HG03064 (cell line): ENCODE data around the gene SHF.
"Not testable (repeated sequence)": the region's sequence is repeated elsewhere in the genome, so short reads cannot be mapped to it uniquely, and the experiment has no call there.

Experiments
- ATAC-seq: cut with Tn5 transposase; IDR thresholded peaks from one replicate; pipeline ENCODE4 v1.9.1; 2021; ENCODE audit warnings: low read depth; ENCODE audit not compliant: unreplicated experiment

Gene SHF

GRCh38 chr15:45187894-45188830 is at the start of gene SHF:
Gene SHF (minus strand): TSS chr15:45187966. CDS start chr15:45187951, 15 bp downstream.
- ATAC-seq, result no peak

DNA sequence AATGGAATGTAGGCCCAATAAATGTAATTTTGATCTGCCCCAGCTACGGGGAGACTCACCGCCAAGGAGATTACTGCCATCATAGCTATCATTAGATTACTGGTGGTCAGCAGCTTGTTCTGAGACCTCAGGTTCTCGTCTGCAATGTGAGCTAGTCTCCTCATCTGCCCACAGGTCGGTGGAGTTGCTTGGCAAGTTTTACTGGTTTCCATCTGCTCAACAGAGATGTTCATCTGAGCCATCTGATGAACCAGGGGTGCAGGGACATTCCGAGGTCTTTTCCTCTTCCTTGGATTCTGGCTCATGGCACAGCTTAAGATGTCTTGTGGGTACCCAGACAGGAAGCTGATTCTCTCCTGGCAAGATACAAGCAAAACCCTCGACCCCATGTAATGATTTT is 49.0 kb upstream of the SHF start:
- ATAC-seq, result not testable (repeated sequence)

DNA sequence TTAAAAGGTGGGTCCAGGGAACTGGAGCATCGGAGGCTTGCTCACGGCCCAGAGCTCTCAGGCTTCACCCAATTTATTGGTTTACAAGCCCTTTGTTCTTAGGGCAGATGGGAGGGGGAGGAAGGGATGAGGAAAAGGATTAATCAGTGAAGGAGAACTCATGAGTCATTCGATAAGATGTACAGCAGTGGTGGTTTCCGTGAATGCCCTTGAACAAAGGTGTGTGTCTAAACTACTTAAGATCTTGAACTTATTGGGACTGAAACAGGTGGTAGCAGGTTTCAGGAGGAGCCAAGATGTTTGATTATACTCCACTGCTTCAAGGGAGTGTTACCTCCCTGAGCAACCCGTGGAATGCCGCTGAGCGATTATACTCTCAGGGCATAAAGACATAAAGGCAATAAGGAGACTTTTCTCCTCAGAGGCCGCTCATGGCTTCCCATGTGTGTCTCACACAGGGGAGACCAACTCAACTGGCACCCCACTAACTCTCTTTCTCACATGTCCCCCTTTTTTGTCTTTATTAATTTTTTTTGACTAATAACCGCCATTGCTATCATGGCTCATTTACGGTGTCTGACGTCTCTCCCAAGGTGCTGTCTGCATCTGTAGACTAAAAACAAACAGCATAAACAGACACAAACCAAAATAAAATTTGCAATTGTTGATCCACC is 46.9 kb upstream of the SHF start:
- ATAC-seq, result no peak

DNA sequence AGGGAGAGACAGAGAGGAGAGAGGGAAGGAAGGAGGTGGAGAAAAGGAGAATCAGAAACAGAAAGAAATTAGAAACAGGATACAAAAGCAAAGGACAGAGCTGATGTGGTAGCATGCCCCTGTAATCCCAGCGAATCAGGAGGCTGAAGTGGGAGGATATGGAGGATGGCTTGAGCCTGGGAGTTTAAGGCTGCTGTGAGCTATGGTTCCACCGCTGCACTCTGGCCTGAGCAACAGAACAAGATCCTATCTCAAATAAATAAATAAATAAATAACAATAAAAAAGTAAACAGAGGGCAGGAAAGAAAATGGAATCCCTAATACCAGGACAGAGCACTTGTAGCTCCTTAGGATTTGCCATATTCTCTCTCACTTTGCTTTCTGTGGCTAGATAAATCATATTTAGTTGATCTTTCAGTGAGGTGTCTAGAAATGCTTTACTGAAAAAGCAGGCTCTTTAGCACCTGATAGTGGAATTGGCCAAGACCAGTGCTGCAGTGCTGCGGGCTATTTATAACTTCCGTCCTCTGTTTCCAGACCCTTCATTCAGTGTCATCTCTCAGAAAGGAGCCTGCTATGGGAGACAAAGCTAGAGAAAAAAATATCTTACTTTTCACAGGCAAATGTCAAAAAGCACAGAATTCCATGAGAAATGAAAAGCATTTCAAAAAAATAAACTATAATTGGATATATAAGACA is 44.2 kb upstream of the SHF start:
- no peak for ATAC-seq

DNA sequence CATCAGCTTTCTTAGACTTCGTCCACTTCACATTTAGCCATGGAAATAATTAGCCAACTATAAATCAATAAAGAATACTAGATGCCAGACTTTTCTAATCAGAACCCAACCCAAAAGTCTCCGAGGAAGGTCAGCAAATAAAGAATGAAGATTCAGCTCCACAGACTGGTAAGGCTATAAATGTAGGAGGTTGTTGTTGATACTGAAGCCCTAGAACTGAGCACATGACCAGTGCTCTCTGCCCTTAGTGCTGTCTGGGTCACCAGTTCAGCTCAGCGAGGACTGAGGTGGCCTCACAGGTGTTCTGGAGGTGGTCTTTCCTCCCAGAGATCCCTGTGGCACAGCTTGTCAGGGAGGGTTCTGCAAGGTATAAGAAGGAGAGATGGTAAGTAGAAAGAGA is 43.4 kb upstream of the SHF start:
- no peak for ATAC-seq

GRCh38 chr15:45230245-45230965 is 42.6 kb upstream of the SHF start:
- ATAC-seq, result no peak

GRCh38 chr15:45228931-45229330 is 41.2 kb upstream of the SHF start:
- no peak for ATAC-seq

DNA sequence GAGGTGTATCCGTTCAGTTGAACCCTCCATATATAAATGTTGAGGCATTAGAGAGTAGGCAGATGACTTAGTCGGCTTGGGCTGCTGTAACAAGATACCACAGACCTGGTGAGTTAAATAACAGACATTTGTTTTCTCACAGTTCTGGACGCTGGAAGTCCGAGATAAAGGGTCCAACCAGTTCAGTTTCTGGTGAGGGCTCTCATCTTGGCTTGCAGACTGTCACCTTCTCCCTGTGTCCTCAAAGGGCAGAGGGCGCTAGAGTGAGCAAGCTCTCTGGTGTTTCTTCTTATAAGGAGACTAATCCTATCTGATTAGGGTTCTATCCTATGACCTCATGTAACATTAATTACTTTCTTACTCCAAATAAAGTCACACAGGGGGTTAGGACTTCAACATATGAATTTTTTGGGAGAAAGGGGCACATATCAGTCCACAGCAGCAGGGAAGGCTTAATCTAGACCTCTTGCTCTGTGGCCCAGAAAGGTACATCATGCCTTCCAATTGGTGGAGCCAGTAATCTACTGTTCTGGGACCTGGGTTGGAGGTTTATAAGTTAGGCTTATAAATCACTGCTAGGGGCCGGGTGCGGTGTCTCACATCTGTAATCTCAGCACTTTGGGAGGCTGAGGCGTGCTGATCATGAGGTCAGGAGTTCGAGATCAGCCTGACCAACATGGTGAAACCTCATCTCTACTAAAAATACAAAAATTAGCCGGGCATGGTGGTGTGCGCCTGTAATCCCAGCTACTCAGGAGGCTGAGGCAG is 37.9 kb upstream of the SHF start:
- no peak for ATAC-seq

- ATAC-seq, result no peak
Observed at GRCh38 chr15:45224621-45225217, 37.0 kb upstream of the SHF start.

DNA sequence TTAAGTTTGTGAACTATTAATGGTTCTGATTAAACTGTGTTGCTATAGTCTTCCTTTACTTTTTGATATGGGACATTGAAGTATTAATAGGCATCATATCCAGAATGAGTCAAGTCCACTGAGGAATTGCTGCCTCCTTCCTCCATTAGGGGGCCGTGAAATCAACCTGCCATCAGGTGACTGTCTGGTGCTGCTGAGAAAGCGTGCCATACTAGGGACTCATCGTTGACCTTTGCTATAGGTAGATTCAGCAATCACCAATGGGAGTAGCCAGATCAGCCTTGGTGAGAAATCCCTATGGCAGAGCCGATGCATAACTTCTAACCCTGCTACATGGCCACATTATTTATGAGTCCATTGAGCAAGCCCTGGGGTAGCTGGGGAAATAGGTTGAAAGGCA is 34.2 kb upstream of the SHF start:
- ATAC-seq, result no peak

DNA sequence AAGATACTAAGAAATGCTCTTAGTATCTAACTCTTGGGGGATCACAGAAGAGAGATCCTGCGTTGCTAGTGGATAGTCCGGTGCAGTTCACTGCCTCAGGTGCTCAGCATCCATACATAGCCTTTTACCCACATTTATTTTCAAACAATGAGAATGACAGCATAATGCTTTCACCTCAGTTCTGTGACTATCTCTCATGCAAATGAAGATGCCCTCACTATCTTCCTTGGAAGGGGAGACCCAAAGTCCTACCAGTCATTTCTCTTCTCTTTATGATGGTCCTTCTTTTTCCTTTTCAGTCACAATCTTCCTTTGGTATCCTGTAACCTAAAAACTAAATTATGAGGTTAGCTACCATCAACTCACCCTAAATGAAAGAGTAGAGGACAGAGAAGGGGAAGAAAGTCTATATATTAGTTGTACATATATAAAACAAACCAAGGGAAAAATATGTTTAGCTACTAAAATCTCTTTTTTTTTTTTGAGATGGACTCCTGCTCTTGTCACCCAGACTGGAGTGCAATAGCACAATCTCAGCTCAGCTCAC is 33.4 kb upstream of the SHF start:
- ATAC-seq, result no peak

DNA sequence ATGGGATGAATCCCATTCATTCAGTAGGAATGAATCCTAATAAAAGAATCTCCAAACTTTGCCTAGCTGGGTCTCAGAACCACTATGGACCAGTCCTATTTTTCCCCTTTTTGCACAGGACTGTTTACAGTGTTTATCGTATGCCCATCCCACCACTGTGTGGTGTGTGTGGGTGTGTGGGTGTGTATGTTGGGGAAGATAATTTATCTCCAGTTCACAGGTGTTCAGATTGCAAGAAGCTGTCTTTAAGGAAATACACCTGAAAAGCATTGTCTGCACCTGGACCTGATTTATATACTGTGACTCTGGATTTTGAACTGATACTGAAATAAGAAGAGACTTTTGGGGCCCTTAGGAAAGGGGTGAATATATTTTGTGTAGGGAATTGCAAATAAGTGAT is 24.7 kb upstream of the SHF start:
- ATAC-seq, result no peak

GRCh38 chr15:45205192-45205591 is 17.4 kb upstream of the SHF start:
- no peak for ATAC-seq

DNA sequence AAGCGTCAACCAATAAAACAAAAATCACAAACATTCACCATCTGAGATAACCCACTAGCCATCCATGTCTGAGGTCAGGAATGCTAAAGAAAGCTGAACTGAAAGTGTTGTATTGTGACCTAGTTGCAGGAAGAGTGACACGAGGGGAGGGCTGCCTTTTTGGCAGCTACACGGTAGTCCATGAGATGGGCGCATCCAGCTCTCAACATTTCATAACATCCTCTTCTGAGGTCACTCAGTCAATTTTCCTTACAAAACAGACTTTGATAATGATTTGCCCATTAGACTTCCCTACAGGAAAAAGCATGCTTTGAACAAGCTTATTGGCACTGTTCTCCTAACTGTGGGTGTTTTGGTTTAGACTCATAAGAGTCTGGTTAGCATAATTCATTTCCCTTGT is 15.4 kb upstream of the SHF start:
- no peak for ATAC-seq

- no peak for ATAC-seq
Observed at GRCh38 chr15:45201869-45202268, 14.1 kb upstream of the SHF start.

GRCh38 chr15:45201557-45201859 is 13.7 kb upstream of the SHF start:
- ATAC-seq, result no peak

GRCh38 chr15:45200799-45201556 is 13.2 kb upstream of the SHF start:
- peak; percentile 10 for ATAC-seq

DNA sequence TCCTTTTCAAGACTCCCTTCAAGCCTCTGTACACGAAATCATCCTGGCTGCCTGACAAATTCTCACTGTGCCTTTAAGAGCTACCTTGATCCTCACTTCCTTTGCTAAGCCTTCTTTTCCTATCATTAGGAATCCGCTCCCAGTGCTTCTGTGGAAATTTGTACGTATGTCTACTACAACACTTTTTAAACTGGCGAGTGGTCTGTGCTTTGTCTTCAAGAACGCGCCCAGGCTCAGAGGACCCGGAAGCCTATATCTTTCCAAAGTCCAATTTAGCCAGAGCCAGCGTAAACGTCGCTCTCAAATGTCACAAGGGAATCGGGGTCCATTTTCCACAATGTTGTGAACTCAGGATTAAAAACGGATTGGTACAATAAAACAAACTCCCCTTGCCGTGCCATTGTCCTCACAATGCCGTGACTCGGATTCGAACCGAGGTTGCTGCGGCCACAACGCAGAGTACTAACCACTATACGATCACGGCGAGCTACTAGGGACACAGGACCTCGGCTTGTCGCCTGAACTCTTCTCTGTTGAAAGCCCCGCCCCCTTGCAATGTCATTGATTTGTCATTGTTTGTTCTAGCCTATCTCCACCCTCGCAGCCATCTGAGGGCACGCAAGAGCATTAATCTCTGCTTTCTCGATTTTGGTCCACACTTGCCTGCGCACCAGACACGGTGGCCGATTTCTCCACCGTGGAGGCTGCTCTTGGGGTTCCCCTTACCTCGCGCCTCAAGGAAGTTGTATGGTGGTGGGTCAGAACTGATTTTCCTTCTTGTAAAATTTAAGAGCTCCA is 12.4 kb upstream of the SHF start:
- ATAC-seq, result peak; percentile 39
